Neural progenitor cell (in vitro differentiated cells): Measurements from ENCODE around the gene SLC6A9. TPM values are rescaled to one million over a fixed set of nuclear protein-coding genes. Genes with fewer than 3 reads are reported as not detected.

Experiments used
- DNase-seq: peaks from one replicate; pipeline ENCODE4 v3.0.0-alpha.2; 2016; ENCODE audit warnings: low spot score
- H2AFZ ChIP-seq: fragments of 200-600 bp; sonication (generic); replicated peaks from 2 replicates; pipeline ENCODE4 v1.6.1; 2016; ENCODE audit warnings: antibody characterized with exemption
- H3F3A ChIP-seq: fragments of 200-600 bp; sonication (generic); 2 replicates; pipeline ENCODE4 v1.6.1; 2016; ENCODE audit warnings: antibody characterized with exemption, low read depth
- H3K27ac ChIP-seq: fragments of 200-600 bp; sonication (generic); 2 replicates; pipeline ENCODE4 v1.5.1; 2016; ENCODE audit warnings: mild to moderate bottlenecking
- H3K27me3 ChIP-seq: fragments of 200-600 bp; sonication (generic); 2 replicates; pipeline ENCODE4 v1.6.1; 2016; ENCODE audit warnings: mild to moderate bottlenecking, moderate library complexity
- H3K36me3 ChIP-seq: fragments of 200-600 bp; sonication (generic); 2 replicates; pipeline ENCODE4 v1.5.1; 2016
- H3K4me1 ChIP-seq: fragments of 200-600 bp; sonication (generic); 2 replicates; pipeline ENCODE4 v1.6.1; 2016; ENCODE audit warnings: mixed run types
- H3K4me2 ChIP-seq: fragments of 200-600 bp; sonication (generic); 2 replicates; pipeline ENCODE4 v1.6.1; 2016
- H3K4me3 ChIP-seq: fragments of 200-600 bp; sonication (generic); 2 replicates; pipeline ENCODE4 v1.5.1; 2016
- H3K79me2 ChIP-seq: fragments of 200-600 bp; sonication (generic); 2 replicates; pipeline ENCODE4 v1.6.1; 2016; ENCODE audit warnings: low read depth
- H3K9ac ChIP-seq: fragments of 200-600 bp; sonication (generic); 2 replicates; pipeline ENCODE4 v1.6.1; 2016
- H3K9me3 ChIP-seq: fragments of 200-600 bp; sonication (generic); 2 replicates; pipeline ENCODE4 v1.5.1; 2016; ENCODE audit warnings: low read depth
- H4K20me1 ChIP-seq: fragments of 200-600 bp; sonication (generic); 2 replicates; pipeline ENCODE4 v1.6.1; 2016; ENCODE audit warnings: low read depth
- H3K27ac Mint-ChIP-seq: 3 replicates; pipeline ENCODE4 v1.8.0; 2021; ENCODE audit warnings: mixed read lengths
- H3K27me3 Mint-ChIP-seq: 2 replicates; pipeline ENCODE4 v1.8.0; 2022; ENCODE audit warnings: low read depth, mild to moderate bottlenecking, inconsistent platforms, moderate library complexity, mixed read lengths; ENCODE audit not compliant: insufficient read depth
- H3K36me3 Mint-ChIP-seq: 3 replicates; pipeline ENCODE4 v1.8.0; 2021; ENCODE audit warnings: mixed read lengths
- H3K4me1 Mint-ChIP-seq: 3 replicates; pipeline ENCODE4 v1.8.0; 2021; ENCODE audit warnings: mixed read lengths
- H3K4me3 Mint-ChIP-seq: 3 replicates; pipeline ENCODE4 v1.8.0; 2021; ENCODE audit warnings: mild to moderate bottlenecking, moderate library complexity, mixed read lengths
- H3K9me3 Mint-ChIP-seq: 3 replicates; pipeline ENCODE4 v1.8.0; 2020; ENCODE audit warnings: mixed read lengths
- EZH2 ChIP-seq: fragments of 200-600 bp; sonication (generic); IDR thresholded peaks from 2 replicates; pipeline ENCODE4 v1.6.1; 2017; ENCODE audit warnings: antibody characterized with exemption, mild to moderate bottlenecking, moderate library complexity
- EZH2phosphoT487 ChIP-seq: fragments of 200-600 bp; sonication (generic); IDR thresholded peaks from 2 replicates; pipeline ENCODE4 v1.6.1; 2017; ENCODE audit warnings: antibody characterized with exemption
- total RNA-seq: library from RNA; depleted of rRNA; stranded (reverse); fragments of >200 nt; gene quantifications from 2 replicates; pipeline ENCODE4 v1.2.3, GENCODE V29; 2015; ENCODE audit warnings: low replicate concordance
- TF ChIP-seq, protein P1 (sequence below): fragments of 200-600 bp; sonication (generic); IDR thresholded peaks from 2 replicates; pipeline ENCODE4 v1.5.1; 2017; ENCODE audit warnings: antibody characterized with exemption, mild to moderate bottlenecking

The SLC6A9 gene
- total RNA-seq, 1 donor from 2014 or later = 1.4 TPM

DNA sequence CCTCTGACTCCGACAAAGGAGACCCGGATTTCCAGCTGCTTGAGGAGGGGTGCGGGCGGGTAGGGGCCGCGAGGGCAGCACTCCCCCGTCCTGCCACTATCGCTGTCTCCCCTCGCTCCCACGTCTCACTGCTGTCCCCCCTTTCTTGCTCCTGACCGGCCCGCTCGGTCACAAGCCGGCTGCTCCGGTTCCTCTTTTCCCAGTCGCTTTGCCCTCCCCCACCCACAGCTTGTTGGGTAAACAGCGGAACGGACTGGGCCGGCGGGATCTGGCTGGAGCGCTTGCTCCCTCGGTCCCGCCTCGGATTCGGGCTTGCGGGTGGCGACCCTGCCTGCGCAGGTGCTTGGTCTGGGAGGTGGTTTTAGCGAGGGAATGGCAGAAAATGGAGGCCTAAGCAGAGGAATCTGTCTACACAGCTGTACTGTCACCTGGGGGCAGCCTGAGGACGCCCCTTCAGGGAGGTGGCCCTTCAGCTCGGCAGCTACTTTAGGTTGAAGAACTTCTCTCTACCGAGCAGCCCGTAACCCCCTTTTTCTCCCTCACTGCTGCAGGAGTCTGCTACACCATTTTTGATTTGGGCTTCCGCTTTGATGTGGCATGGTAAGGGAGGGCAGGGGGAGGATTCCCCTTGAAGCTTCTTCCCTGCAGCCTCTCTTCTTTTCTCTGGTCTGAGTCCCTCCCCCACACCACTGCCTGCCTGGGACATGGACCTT, 55.9 kb downstream of the SLC6A9 start:
- Histone ChIP-seq H3K36me3 (no peaks in the 10 kb centered on the region), H3K4me2 (peak overlapping the region; percentile 100), H3K79me2 (peaks cover 38% of the 10 kb centered on the region), H3K4me1 (peaks cover 10% of the 10 kb centered on the region), H3K27me3 (no peaks in the 10 kb centered on the region), H4K20me1 (peaks cover 34% of the 10 kb centered on the region), H3F3A (peaks cover 46% of the 10 kb centered on the region), H3K27ac (no peak overlapping the region), H3K9me3 (no peaks in the 10 kb centered on the region), H2AFZ (peak overlapping the region; percentile 89), H3K9ac (peak overlapping the region; percentile 85), H3K4me3 (peak overlapping the region; percentile 80)
- Mint-ChIP-seq H3K9me3 (no peaks in the 10 kb centered on the region), H3K4me1 (peaks cover 52% of the 10 kb centered on the region), H3K36me3 (peaks cover 7% of the 10 kb centered on the region), H3K27ac (no peak overlapping the region), H3K4me3 (peak overlapping the region; percentile 97), H3K27me3 (peaks cover 4% of the 10 kb centered on the region)
- DNase-seq = peak; percentile 59
- TF ChIP-seq EZH2 (no peak), EZH2phosphoT487 (no peak)
- TF ChIP-seq, protein P1, sequence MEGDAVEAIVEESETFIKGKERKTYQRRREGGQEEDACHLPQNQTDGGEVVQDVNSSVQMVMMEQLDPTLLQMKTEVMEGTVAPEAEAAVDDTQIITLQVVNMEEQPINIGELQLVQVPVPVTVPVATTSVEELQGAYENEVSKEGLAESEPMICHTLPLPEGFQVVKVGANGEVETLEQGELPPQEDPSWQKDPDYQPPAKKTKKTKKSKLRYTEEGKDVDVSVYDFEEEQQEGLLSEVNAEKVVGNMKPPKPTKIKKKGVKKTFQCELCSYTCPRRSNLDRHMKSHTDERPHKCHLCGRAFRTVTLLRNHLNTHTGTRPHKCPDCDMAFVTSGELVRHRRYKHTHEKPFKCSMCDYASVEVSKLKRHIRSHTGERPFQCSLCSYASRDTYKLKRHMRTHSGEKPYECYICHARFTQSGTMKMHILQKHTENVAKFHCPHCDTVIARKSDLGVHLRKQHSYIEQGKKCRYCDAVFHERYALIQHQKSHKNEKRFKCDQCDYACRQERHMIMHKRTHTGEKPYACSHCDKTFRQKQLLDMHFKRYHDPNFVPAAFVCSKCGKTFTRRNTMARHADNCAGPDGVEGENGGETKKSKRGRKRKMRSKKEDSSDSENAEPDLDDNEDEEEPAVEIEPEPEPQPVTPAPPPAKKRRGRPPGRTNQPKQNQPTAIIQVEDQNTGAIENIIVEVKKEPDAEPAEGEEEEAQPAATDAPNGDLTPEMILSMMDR = no peak

DNA sequence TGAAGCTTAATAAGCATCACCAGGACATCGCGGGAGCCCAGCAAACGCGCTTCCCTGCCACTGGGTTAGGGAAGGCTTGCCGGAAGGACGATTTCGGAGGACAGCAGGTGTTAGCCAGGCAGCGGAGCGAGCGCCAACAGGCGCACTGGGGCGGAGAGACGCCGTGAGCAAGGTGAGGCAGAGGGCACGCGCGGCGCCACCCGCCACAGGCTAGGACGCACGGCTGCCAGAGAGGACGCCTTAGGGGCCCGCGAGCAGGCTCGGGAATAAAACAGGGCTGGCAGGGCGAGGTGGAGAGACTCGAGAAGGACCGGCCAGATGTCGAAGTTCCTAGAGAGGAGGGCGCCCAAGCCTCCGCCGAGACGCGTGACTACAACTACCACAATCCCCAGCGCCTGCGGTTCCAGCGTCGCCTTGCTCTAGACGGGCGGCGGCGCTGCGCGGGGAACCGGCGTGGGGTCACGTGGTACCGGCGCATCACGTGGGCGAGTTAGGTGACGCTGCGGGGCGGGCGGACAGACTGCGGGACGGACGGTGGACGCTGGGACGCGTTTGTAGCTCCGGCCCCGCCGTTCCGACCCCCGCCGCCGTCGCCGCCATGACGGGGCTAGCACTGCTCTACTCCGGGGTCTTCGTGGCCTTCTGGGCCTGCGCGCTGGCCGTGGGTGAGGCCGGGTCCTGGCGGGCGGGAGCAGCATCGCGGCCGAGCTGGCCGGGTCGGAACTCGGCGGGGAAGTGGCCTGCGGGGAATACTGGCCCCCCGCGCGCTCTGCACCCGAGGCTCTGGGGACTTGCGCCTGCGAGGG, 56.6 kb downstream of the SLC6A9 start, which contains the start of gene ATP6V0B:
Gene ATP6V0B (plus strand): TSS at position 518 of the 806 bp plus-strand sequence. CDS start 81 bp downstream, at position 599.
- H3K27me3 ChIP-seq = no peaks in the 10 kb centered on the region
- peaks cover 31% of the 10 kb centered on the region for H4K20me1 ChIP-seq
- TF ChIP-seq EZH2 = no peak
- TF ChIP-seq EZH2phosphoT487 = no peak
- TF ChIP-seq, protein P1 = no peak
- H3K27ac Mint-ChIP-seq = no peak within 1 kb of the TSS
- H3K4me1 Mint-ChIP-seq = peaks cover 51% of the 10 kb centered on the region
- H3K79me2 ChIP-seq = peaks cover 34% of the 10 kb centered on the region
- no peaks in the 10 kb centered on the region for H3K9me3 Mint-ChIP-seq
- peak within 1 kb of the TSS; percentile 97 for H3K4me3 Mint-ChIP-seq
- H3K9me3 ChIP-seq = no peaks in the 10 kb centered on the region
- H3K4me3 ChIP-seq = peak within 1 kb of the TSS; percentile 80
- DNase-seq = peak; percentile 98
- H3K27ac ChIP-seq = no peak within 1 kb of the TSS
- peaks cover 7% of the 10 kb centered on the region for H3K4me1 ChIP-seq
- peaks cover 7% of the 10 kb centered on the region for H3K36me3 Mint-ChIP-seq
- H3K9ac ChIP-seq = peak within 1 kb of the TSS; percentile 85
- peak within 1 kb of the TSS; percentile 92 for H2AFZ ChIP-seq
- H3K36me3 ChIP-seq = no peaks in the 10 kb centered on the region
- H3K4me2 ChIP-seq = peak within 1 kb of the TSS; percentile 100
- H3K27me3 Mint-ChIP-seq = peaks cover 4% of the 10 kb centered on the region
- H3F3A ChIP-seq = peaks cover 40% of the 10 kb centered on the region

DNA sequence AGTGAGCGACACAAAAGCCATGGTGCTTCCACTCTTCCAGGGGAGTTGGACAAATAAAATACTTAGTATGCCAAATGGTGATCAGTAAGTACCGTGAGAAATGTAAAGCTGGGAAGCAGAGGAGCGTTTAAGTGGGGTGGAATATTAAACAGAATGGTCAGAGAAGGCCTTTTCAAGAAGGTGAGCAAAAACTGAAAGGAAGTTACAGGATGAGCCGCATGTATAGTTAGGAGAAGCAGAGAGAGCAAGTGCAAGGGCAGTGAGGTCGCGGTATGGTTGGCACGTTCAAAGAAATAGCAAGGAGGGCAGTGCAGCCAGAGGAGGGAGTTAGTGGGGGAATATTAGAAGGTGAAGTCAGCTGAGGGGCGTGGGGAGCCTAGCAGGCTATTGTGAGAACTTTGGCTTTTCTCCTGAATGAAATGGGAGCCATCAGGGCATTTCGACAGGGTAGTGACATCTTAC, 57.2 kb downstream of the SLC6A9 start:
- Mint-ChIP-seq H3K4me1 (peaks cover 51% of the 10 kb centered on the region), H3K27ac (no peak overlapping the region), H3K4me3 (peak overlapping the region; percentile 97), H3K9me3 (no peaks in the 10 kb centered on the region), H3K36me3 (peaks cover 7% of the 10 kb centered on the region), H3K27me3 (peaks cover 4% of the 10 kb centered on the region)
- peaks cover 42% of the 10 kb centered on the region for H3F3A ChIP-seq
- H3K9ac ChIP-seq = no peak overlapping the region
- peaks cover 7% of the 10 kb centered on the region for H3K4me1 ChIP-seq
- H3K36me3 ChIP-seq = no peaks in the 10 kb centered on the region
- DNase-seq = no peak
- H3K4me2 ChIP-seq = peak overlapping the region; percentile 100
- peak overlapping the region; percentile 80 for H3K4me3 ChIP-seq
- peaks cover 31% of the 10 kb centered on the region for H4K20me1 ChIP-seq
- peak overlapping the region; percentile 92 for H2AFZ ChIP-seq
- H3K27me3 ChIP-seq = no peaks in the 10 kb centered on the region
- no peaks in the 10 kb centered on the region for H3K9me3 ChIP-seq
- TF ChIP-seq EZH2phosphoT487 (no peak), EZH2 (no peak)
- TF ChIP-seq, protein P1 = no peak
- H3K27ac ChIP-seq = no peak overlapping the region
- H3K79me2 ChIP-seq = peaks cover 31% of the 10 kb centered on the region
